Measurements from ENCODE around the gene HS1BP3. TPM values are rescaled to one million over a fixed set of nuclear protein-coding genes. Genes with fewer than 3 reads are reported as not detected.

The HS1BP3 gene
- total and polyA plus RNA-seq, 2 donors (not counting 3 experiments of a cell fraction or from before 2014, with no cell fraction given), result 27.4 to 33.1 TPM

- H3K27ac ChIP-seq (ENCODE audit: insufficient read depth, low read depth, low read length), result no peak overlapping the region
- H4K20me1 ChIP-seq (replicated peaks; ENCODE audit: control insufficient read depth, extremely low read depth, insufficient read depth, low read length), result no peaks in the 10 kb centered on the region
- peaks cover 23 to 31% of the 10 kb centered on the region in 2 experiments for H3K27me3 ChIP-seq (ENCODE audit: control insufficient read depth in 2 of 2, insufficient read depth in 2 of 2, low read length in 2 of 2)
- FAIRE-seq (peak; percentile 52), DNase-seq (ENCODE audit: low read depth, low spot score) (no peak)
- H3K4me2 ChIP-seq (ENCODE audit: insufficient read depth, low read length), result no peak overlapping the region
- peaks cover 15% of the 10 kb centered on the region for H3K4me1 ChIP-seq (ENCODE audit: control insufficient read depth, extremely low read depth, insufficient read depth, low read length)
- intact Hi-C loops (cut with micrococcal nuclease) (no loop called here), dilution Hi-C loops (cut with MboI; ENCODE audit: extremely low pct_ligation_motif_present, low sequenced_read_pairs) (no loop called here)
- POLR2A ChIA-PET, result no interaction called here
- no peak overlapping the region for H2AFZ ChIP-seq (ENCODE audit: low read depth, low read length)
- no peak for TF ChIP-seq MAX (IDR thresholded peaks at IDR 0.05; ENCODE audit: insufficient read depth, insufficient read length)
- no TSS peak for BruUV-seq (replicated peaks)
- CTCF ChIA-PET, result interaction anchor here (6.3 to 8.5 kb wide), 2 partner anchors 13 to 290 kb away, joined by 58 to 71 read pairs; no protein-coding TSS in a partner anchor
- no peaks in the 10 kb centered on the region for H3K9me3 ChIP-seq (replicated peaks; ENCODE audit: control insufficient read depth, insufficient read depth, low read length)
- peaks cover 0 to 2% of the 10 kb centered on the region in 2 experiments for H3K36me3 ChIP-seq (ENCODE audit: control insufficient read depth in 2 of 2, extremely low read depth in 1 of 2, insufficient read depth in 2 of 2, low read length in 2 of 2)
- no peak overlapping the region for H3K9ac ChIP-seq (replicated peaks; ENCODE audit: extremely low read depth, insufficient read depth, low read length)
- no peaks in the 10 kb centered on the region for H3K9me1 ChIP-seq (replicated peaks; ENCODE audit: control insufficient read depth, extremely low read depth, insufficient read depth, low read length)
- H3K4me3 ChIP-seq (replicated peaks in 1 of 3; ENCODE audit: insufficient read depth in 1 of 3, low read depth in 1 of 3, low read length in 3 of 3), result no peak overlapping the region
- H3K79me2 ChIP-seq (ENCODE audit: control insufficient read depth, insufficient read depth, low read length), result no peaks in the 10 kb centered on the region
These were observed 22.9 kb upstream of the HS1BP3 start for GRCh38 chr2:20673686-20674308.

GRCh38 chr2:20672201-20672951 is 21.5 kb upstream of the HS1BP3 start:
- Histone ChIP-seq H3K9ac (replicated peaks; ENCODE audit: extremely low read depth, insufficient read depth, low read length) (no peak overlapping the region), H3K9me3 (replicated peaks; ENCODE audit: control insufficient read depth, insufficient read depth, low read length) (no peaks in the 10 kb centered on the region), H3K27me3 (ENCODE audit: control insufficient read depth in 2 of 2, insufficient read depth in 2 of 2, low read length in 2 of 2) (peaks cover 23 to 38% of the 10 kb centered on the region in 2 experiments), H3K4me3 (replicated peaks in 1 of 3; ENCODE audit: insufficient read depth in 1 of 3, low read depth in 1 of 3, low read length in 3 of 3) (no peak overlapping the region), H4K20me1 (replicated peaks; ENCODE audit: control insufficient read depth, extremely low read depth, insufficient read depth, low read length) (no peaks in the 10 kb centered on the region), H2AFZ (ENCODE audit: low read depth, low read length) (no peak overlapping the region), H3K4me2 (ENCODE audit: insufficient read depth, low read length) (no peak overlapping the region), H3K27ac (ENCODE audit: insufficient read depth, low read depth, low read length) (no peak overlapping the region), H3K4me1 (ENCODE audit: control insufficient read depth, extremely low read depth, insufficient read depth, low read length) (peaks cover 18% of the 10 kb centered on the region), H3K9me1 (replicated peaks; ENCODE audit: control insufficient read depth, extremely low read depth, insufficient read depth, low read length) (no peaks in the 10 kb centered on the region), H3K36me3 (ENCODE audit: control insufficient read depth in 2 of 2, extremely low read depth in 1 of 2, insufficient read depth in 2 of 2, low read length in 2 of 2) (peaks cover 0 to 2% of the 10 kb centered on the region in 2 experiments), H3K79me2 (ENCODE audit: control insufficient read depth, insufficient read depth, low read length) (no peaks in the 10 kb centered on the region)
- FAIRE-seq (no peak), DNase-seq (ENCODE audit: low read depth, low spot score) (no peak)
- intact Hi-C loops (cut with micrococcal nuclease), result no loop called here
- dilution Hi-C loops (cut with MboI; ENCODE audit: extremely low pct_ligation_motif_present, low sequenced_read_pairs), result no loop called here
- TF ChIP-seq POLR2A (IDR thresholded peaks at IDR 0.05; ENCODE audit: low read depth, low read length) (peak; percentile 27), POLR2AphosphoS5 (IDR thresholded peaks at IDR 0.05; ENCODE audit: insufficient read depth, low read depth, low read length) (no peak), MAX (IDR thresholded peaks at IDR 0.05; ENCODE audit: insufficient read depth, insufficient read length) (no peak), GATA2 (IDR thresholded peaks at IDR 0.05; ENCODE audit: insufficient read depth, insufficient read length, low read depth, low read length) (no peak), JUN (IDR thresholded peaks at IDR 0.05; ENCODE audit: borderline replicate concordance, insufficient read depth, insufficient read length, low read depth) (no peak), EZH2 (IDR thresholded peaks at IDR 0.05; ENCODE audit: borderline replicate concordance, low read depth, low read length, severe bottlenecking) (peak; percentile 19)
- CTCF ChIA-PET, result interaction anchor here (0.6 to 8.5 kb wide), 2 partner anchors 10 to 12 kb away, joined by 3 to 71 read pairs; no protein-coding TSS in a partner anchor
- no TSS peak for BruUV-seq (replicated peaks)
- POLR2A ChIA-PET, result no interaction called here
